ENCODE measurements around the gene TEX51.

GRCh38 chr2:126932966-126933710, 34.4 kb downstream of the TEX51 start:
- TF ChIP-seq GATA3 (IDR thresholded peaks at IDR 0.05; ENCODE audit: low read depth, low read length), result no peak
- TF ChIP-seq GATA2 (IDR thresholded peaks at IDR 0.05; ENCODE audit: low read depth, low read length), result no peak
